ENCODE measurements around the gene S100A7A. TPM values are rescaled to one million over a fixed set of nuclear protein-coding genes. Genes with fewer than 3 reads are reported as not detected.

The S100A7A gene
- total RNA-seq, 1 donor = not detected

DNA sequence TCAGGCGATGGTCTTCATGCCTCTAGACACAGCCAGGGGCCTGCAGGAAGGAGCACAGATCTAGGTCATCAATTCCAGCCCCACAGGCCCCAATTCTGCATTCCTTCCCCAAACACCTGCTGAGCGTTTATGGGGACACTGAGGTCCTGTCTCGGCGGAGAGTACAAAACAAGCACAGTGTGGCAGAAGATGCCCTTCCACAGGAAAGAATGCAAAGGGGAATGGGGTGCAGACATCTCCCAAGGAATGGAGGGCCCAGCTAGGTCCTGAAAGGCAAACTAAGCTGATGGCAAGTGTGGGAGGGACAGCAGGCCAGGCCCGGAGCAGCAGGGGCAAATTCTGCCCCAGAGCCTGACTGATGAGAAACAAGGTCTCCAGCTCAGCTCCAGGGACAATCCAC, 21.9 kb upstream of the S100A7A start:
- DNase-seq (ENCODE audit: low read depth) = no peak
- H3K4me3 ChIP-seq (ENCODE audit: low read depth, low read length) = no peak overlapping the region

GRCh38 chr1:153395136-153395685, 21.1 kb upstream of the S100A7A start:
- H3K4me3 ChIP-seq (ENCODE audit: low read depth, low read length) = no peak overlapping the region
- TF ChIP-seq, protein P1, sequence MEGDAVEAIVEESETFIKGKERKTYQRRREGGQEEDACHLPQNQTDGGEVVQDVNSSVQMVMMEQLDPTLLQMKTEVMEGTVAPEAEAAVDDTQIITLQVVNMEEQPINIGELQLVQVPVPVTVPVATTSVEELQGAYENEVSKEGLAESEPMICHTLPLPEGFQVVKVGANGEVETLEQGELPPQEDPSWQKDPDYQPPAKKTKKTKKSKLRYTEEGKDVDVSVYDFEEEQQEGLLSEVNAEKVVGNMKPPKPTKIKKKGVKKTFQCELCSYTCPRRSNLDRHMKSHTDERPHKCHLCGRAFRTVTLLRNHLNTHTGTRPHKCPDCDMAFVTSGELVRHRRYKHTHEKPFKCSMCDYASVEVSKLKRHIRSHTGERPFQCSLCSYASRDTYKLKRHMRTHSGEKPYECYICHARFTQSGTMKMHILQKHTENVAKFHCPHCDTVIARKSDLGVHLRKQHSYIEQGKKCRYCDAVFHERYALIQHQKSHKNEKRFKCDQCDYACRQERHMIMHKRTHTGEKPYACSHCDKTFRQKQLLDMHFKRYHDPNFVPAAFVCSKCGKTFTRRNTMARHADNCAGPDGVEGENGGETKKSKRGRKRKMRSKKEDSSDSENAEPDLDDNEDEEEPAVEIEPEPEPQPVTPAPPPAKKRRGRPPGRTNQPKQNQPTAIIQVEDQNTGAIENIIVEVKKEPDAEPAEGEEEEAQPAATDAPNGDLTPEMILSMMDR (IDR thresholded peaks at IDR 0.05; ENCODE audit: insufficient read depth, low read depth, low read length) = no peak
- DNase-seq (ENCODE audit: low read depth) = no peak

More for the DNA sequence above, 21.9 kb upstream of the S100A7A start:
- TF ChIP-seq, protein P1 (IDR thresholded peaks at IDR 0.05; ENCODE audit: insufficient read depth, low read depth, low read length) = no peak

- H3K4me3 ChIP-seq (ENCODE audit: low read depth, low read length) = no peak overlapping the region
- TF ChIP-seq, protein P1 (IDR thresholded peaks at IDR 0.05; ENCODE audit: insufficient read depth, low read depth, low read length) = no peak
- no peak for DNase-seq (ENCODE audit: low read depth)
Observed at GRCh38 chr1:153395776-153396175, 20.5 kb upstream of the S100A7A start.

DNA sequence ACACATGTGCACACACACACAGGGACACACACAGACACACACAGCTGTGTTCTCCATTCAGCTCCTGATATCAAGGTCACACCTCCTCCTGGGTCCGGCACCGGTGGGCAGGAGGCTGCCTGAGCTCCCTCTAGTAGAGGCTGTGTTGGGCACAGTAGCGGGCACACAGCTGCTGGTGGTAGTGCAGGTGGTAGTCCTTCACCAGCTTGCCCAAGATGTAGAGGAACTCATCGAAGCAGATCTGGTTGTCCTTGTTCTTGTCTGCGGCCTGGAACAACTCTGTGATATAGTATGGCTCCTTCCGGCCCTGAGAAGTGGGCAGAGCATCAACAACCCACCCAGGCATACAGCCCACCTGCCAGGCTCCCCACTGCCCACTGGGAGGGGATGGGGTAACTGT, 19.9 kb upstream of the S100A7A start:
- no peak for DNase-seq (ENCODE audit: low read depth)
- TF ChIP-seq, protein P1 (IDR thresholded peaks at IDR 0.05; ENCODE audit: insufficient read depth, low read depth, low read length) = no peak
- H3K4me3 ChIP-seq (ENCODE audit: low read depth, low read length) = no peak overlapping the region

GRCh38 chr1:153397051-153397923, 19.0 kb upstream of the S100A7A start:
- TF ChIP-seq, protein P1 (IDR thresholded peaks at IDR 0.05; ENCODE audit: insufficient read depth, low read depth, low read length) = no peak
- DNase-seq (ENCODE audit: low read depth) = no peak
- H3K4me3 ChIP-seq (ENCODE audit: low read depth, low read length) = no peak overlapping the region

GRCh38 chr1:153397924-153398651, 18.2 kb upstream of the S100A7A start:
- no peak for DNase-seq (ENCODE audit: low read depth)
- TF ChIP-seq, protein P1 (IDR thresholded peaks at IDR 0.05; ENCODE audit: insufficient read depth, low read depth, low read length) = no peak

More at GRCh38 chr1:153397924-153398651, 18.2 kb upstream of the S100A7A start:
- H3K4me3 ChIP-seq (ENCODE audit: low read depth, low read length) = no peak overlapping the region

All from fibroblast of villous mesenchyme (primary cell).